Measurements from ENCODE around the gene CTXN1. TPM values are rescaled to one million over a fixed set of nuclear protein-coding genes. Genes with fewer than 3 reads are reported as not detected.

Gene CTXN1
- total RNA-seq, 2 experiments from 2014 or later, result 1.0 TPM; not detected in 1

GRCh38 chr19:7913652-7914051 lies 12.3 kb downstream of the CTXN1 start:
- H3K4me3 ChIP-seq (ENCODE audit: low read depth, low read length, poor library complexity, severe bottlenecking), result no peak overlapping the region
- ChIA-PET POLR2A (no interaction called here), CTCF (ENCODE audit: unreplicated experiment) (no interaction called here)
- no peak overlapping the region for H3K27ac ChIP-seq (ENCODE audit: low read depth, low read length, poor library complexity, severe bottlenecking)
- no peaks in the 10 kb centered on the region for H3K4me1 ChIP-seq (ENCODE audit: insufficient read depth, low read length, poor library complexity, severe bottlenecking)
- H4K20me1 ChIP-seq (ENCODE audit: insufficient read depth, low read length), result no peaks in the 10 kb centered on the region
- H3K4me2 ChIP-seq (ENCODE audit: low read length), result no peak overlapping the region
- no peaks in the 10 kb centered on the region for H3K9me3 ChIP-seq (ENCODE audit: low read length)
- intact Hi-C loops (cut with micrococcal nuclease; ENCODE audit: unreplicated experiment), result no loop called here
- H3K79me2 ChIP-seq (ENCODE audit: insufficient read depth, low read depth, low read length), result no peaks in the 10 kb centered on the region
- no peaks in the 10 kb centered on the region for H3K9me2 ChIP-seq (ENCODE audit: insufficient read depth, low read length)
- TF ChIP-seq EZH2phosphoT487 (IDR thresholded peaks at IDR 0.05; ENCODE audit: borderline replicate concordance, low read depth, low read length) (no peak), CTCF (conservative IDR thresholded peaks at IDR 0.05; ENCODE audit: low read length) (no peak)
- H2AFZ ChIP-seq (ENCODE audit: low read length), result no peak overlapping the region
- H3K36me3 ChIP-seq (ENCODE audit: insufficient read depth, low read length), result peaks cover 33% of the 10 kb centered on the region
- no TSS peak for BruUV-seq (replicated peaks)
- DNase-seq (ENCODE audit: low spot score), result no peak

DNA sequence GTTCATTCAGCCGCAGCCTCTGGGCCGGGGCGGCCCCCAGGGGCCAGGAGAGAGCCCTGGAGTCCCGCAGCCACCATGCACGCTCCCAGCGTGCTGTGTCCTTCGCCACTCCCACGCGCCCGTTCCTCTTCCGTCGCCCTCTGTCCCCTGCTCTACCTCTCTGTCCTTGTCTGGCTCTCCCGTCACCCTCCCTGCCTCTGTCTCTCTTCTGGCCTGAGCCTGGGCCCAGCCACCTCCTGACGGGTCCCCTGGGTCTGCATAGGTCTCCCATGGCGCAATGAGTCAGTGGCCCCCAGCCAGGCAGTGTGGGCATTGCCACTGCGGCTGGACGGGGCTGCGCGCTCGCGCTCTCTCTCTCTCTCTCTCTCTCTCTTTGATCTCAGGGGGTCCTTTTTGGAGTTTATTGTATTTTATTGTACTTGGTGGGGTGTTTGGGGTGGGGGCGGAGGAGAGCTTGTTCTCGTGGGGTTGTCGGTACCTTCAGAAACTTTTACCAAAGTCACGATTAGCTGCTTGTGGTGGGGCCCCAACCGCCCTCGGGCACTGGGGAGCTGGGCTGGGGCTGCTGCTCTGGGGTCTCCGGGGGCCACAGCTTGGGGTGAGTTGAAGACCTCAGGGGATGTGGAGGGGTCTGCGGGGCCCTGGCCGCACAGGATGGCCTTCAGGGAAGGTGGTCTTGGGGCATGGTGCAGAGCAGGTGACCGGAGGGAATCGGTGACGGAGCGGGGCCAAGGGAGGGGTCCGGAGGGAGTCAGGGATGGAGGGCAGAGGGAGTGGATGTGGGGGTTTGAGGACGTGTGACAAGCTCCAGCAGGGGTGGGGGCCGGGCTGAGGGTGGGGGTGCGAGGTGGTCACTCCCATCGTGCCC lies 13.0 kb downstream of the CTXN1 start:
- DNase-seq (ENCODE audit: low spot score), result no peak
- POLR2A ChIA-PET, result no interaction called here
- Histone ChIP-seq H3K36me3 (ENCODE audit: insufficient read depth, low read length) (peaks cover 33% of the 10 kb centered on the region), H4K20me1 (ENCODE audit: insufficient read depth, low read length) (no peaks in the 10 kb centered on the region), H3K4me2 (ENCODE audit: low read length) (no peak overlapping the region), H3K9me2 (ENCODE audit: insufficient read depth, low read length) (no peaks in the 10 kb centered on the region), H3K27ac (ENCODE audit: low read depth, low read length, poor library complexity, severe bottlenecking) (no peak overlapping the region), H3K4me3 (ENCODE audit: low read depth, low read length, poor library complexity, severe bottlenecking) (no peak overlapping the region), H2AFZ (ENCODE audit: low read length) (no peak overlapping the region), H3K9me3 (ENCODE audit: low read length) (no peaks in the 10 kb centered on the region), H3K79me2 (ENCODE audit: insufficient read depth, low read depth, low read length) (no peaks in the 10 kb centered on the region), H3K4me1 (ENCODE audit: insufficient read depth, low read length, poor library complexity, severe bottlenecking) (no peaks in the 10 kb centered on the region)
- CTCF ChIA-PET (ENCODE audit: unreplicated experiment), result no interaction called here
- no TSS peak for BruUV-seq (replicated peaks)
- intact Hi-C loops (cut with micrococcal nuclease; ENCODE audit: unreplicated experiment), result no loop called here
- TF ChIP-seq EZH2phosphoT487 (IDR thresholded peaks at IDR 0.05; ENCODE audit: borderline replicate concordance, low read depth, low read length), result no peak
- no peak for TF ChIP-seq CTCF (conservative IDR thresholded peaks at IDR 0.05; ENCODE audit: low read length)

GRCh38 chr19:7912144-7912696 lies 13.7 kb downstream of the CTXN1 start:
- POLR2A ChIA-PET, result interaction anchor here (1.0 kb wide), 1 partner anchor 8 kb away, joined by 3 read pairs; no protein-coding TSS in a partner anchor
- no peaks in the 10 kb centered on the region for H3K4me1 ChIP-seq (ENCODE audit: insufficient read depth, low read length, poor library complexity, severe bottlenecking)
- TF ChIP-seq EZH2phosphoT487 (IDR thresholded peaks at IDR 0.05; ENCODE audit: borderline replicate concordance, low read depth, low read length), result no peak
- TF ChIP-seq CTCF (conservative IDR thresholded peaks at IDR 0.05; ENCODE audit: low read length), result no peak
- CTCF ChIA-PET (ENCODE audit: unreplicated experiment), result interaction anchor here (1.1 kb wide), 1 partner anchor 8 kb away, joined by 4 read pairs; the partner anchor contains the start of gene SNAPC2
- H2AFZ ChIP-seq (ENCODE audit: low read length), result no peak overlapping the region
- no peak overlapping the region for H3K4me2 ChIP-seq (ENCODE audit: low read length)
- H3K27ac ChIP-seq (ENCODE audit: low read depth, low read length, poor library complexity, severe bottlenecking), result no peak overlapping the region
- H3K36me3 ChIP-seq (ENCODE audit: insufficient read depth, low read length), result peaks cover 35% of the 10 kb centered on the region
- no peak overlapping the region for H3K4me3 ChIP-seq (ENCODE audit: low read depth, low read length, poor library complexity, severe bottlenecking)
- no peaks in the 10 kb centered on the region for H3K9me3 ChIP-seq (ENCODE audit: low read length)
- H4K20me1 ChIP-seq (ENCODE audit: insufficient read depth, low read length), result no peaks in the 10 kb centered on the region
- intact Hi-C loops (cut with micrococcal nuclease; ENCODE audit: unreplicated experiment), result no loop called here
- no TSS peak for BruUV-seq (replicated peaks)
- no peaks in the 10 kb centered on the region for H3K9me2 ChIP-seq (ENCODE audit: insufficient read depth, low read length)
- DNase-seq (ENCODE audit: low spot score), result no peak
- no peaks in the 10 kb centered on the region for H3K79me2 ChIP-seq (ENCODE audit: insufficient read depth, low read depth, low read length)

All from OCI-LY7 (cell line).